HG03066 (cell line): ENCODE results near the gene THOC1.

ENCODE experiments used
- ATAC-seq: cut with Tn5 transposase; IDR thresholded peaks from one replicate; pipeline ENCODE4 v1.9.1; 2021; ENCODE audit warnings: low read depth; ENCODE audit not compliant: unreplicated experiment

THOC1 gene

DNA sequence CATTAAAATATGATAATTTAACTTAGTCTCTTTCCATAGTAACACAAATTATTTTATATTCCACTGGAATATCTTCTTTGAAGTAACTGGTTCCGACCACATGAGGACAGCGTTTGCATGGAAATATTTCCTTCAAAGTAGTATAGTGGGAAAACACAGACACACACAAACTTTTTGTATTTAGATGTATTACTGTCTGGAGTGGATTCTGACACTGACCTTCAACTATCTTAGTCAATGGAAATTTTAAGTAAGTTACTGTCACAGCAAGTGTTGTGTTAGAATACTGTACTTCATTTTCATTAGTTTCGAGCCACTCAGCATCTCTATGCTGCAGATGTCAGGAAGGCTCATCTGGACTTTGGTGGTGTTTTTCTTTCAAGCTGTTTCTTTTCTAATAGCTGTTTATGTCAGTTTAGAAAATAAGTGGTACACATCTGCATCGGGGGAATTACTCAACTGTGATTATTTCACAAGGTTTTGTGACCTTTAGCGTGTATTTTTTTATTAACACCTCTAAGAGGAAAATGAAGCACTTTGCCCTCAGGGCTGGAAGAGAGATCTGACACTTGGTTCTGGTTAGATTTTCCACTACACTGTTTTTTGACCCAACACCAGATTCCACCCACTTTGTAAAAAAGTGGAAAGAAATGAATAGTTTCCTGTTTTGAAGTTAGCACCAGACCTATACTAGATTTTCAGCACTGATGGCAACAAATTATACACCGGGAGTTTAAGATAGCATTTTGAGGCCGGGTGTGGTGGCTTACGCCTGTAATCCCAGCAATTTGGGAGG is 18.9 kb upstream of the THOC1 start:
- no peak for ATAC-seq

DNA sequence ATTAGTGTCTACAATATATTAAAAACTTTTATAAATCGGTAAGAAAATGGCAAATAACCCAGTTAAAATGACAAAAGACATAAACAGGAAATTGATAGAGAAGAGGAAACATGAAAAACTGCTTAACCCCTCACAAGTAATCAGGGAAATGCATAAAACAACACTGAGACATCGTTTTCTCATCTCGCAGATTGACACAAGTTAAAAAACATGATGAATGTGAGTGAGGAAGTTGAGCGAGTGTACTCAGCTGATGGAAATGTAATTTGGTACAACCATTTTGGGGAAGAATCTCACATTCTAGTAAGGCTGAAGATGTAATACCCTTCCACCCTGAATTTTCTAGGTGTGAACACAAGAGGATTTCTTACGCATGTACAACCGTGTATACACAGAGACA is 18.0 kb upstream of the THOC1 start:
- no peak for ATAC-seq

DNA sequence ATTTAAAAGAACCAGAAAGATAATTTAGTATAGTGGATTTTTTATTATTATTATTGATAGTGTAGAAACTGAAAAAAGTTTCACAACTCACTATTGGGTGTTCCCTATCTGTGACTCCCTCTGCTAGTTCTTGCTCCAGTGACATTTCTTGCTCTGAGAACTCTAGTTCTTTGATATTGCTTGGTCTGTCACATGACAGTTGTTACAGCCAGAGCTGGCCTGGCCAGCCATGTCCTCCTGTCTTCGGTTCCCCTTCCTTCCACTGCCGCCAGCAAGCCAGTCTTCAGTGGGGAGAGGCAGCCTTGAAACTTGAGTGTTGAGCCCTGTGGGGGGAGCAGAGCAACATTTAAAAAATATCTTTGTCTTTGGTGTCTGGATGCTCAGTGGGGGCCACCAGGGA is 7.6 kb upstream of the THOC1 start:
- ATAC-seq = no peak

DNA sequence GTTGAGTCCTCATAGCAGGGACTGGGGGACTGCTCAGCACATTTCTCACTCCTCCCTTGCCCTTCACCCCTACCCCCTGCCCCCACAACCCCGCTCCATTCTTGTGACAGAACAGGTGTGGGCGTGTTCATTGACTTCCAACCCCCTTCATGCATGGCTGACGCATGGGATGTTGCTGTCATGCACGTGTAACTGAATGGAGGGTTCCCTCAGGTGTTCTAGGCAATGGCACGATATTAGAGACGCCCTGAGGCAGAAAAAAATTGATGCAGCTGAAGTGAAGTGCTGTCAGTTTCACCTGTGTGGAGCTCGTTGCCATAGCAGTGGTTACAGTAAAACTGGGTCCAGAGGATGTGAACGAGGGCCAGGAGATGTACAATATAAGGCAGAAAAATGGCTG is 6.5 kb upstream of the THOC1 start:
- ATAC-seq = no peak

DNA sequence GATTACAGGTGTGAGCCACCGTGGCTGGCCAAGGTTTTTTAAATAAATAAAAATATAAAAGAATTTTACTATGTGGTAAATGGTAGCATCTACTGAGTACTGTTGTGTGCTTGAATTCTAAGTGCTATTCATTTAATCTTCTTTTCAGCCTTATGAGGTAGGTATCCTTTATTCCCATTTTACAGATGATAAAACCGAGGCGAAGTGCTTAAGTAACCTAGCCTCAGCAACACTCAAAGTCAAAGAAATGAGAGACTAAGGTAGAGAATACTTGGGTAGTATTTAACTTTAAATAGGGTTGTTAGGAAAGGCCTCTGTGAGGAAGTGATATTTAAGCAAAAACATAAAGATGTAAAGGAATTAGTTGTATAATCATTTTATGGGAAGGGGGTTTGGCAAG is 5.7 kb upstream of the THOC1 start:
- no peak for ATAC-seq

DNA sequence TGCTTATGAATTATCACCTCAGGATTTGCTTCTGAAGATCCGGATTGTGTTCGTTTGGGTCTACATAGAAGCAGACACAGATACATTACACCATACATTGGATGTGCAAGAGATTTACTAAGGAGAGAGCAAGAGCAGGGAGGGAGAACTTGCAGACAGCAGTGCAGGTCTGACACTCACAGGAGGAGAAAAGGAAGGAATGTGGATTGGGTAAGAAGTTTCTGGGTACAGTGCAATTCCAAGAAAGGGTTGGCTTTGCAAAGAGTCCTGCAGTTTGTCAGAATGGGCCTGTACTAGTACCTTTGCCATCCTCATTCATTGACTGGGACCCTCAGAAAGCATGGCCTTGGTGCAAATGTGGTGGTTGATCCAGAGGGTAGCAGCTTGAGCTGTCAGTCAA is 4.8 kb upstream of the THOC1 start:
- ATAC-seq = no peak

GRCh38 chr18:269480-270095 is 1.7 kb upstream of the THOC1 start:
- ATAC-seq = no peak

GRCh38 chr18:267380-267687 is 513 bp downstream of the THOC1 start:
- peak; percentile 17 for ATAC-seq

GRCh38 chr18:261398-262073 is 6.3 kb downstream of the THOC1 start:
- ATAC-seq = no peak

DNA sequence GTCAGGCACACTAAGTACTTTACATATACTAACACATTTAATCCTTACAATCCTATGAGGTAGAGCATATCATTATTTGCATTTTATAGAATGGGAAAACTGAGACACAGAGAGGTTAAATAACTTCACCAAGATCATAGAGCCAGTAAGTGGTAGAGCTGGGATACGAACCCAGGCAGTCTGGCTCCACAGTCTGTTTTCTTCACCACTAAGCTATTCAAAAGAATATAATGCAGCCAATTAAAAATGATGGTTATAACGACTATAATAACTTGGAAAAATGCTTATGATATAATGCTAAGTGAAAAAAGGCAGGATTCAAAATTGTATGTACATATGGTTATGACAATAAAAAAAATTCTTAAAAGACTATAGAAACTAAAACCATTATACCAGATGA is 7.3 kb downstream of the THOC1 start:
- ATAC-seq = no peak

DNA sequence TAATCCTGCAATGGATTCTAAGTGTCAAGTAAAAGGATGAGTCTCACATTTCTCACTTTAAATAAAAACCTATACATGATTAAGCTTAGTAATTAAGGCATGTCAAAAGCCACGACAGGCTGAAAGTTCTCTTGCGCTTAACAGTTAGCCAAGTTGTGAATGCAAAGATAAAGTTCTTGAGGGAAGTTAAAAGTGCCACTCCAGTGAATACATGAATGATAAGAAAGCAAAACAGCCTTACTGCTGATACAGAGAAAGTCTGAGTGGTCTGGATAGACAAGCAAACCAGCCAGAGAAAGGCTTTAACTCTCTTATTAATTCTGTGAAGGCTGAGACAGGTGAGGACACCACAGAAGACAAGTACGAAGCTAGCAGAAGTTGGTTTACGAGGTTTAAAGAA is 12.7 kb downstream of the THOC1 start:
- no peak for ATAC-seq

- no peak for ATAC-seq
Measured at GRCh38 chr18:253121-253520, 14.7 kb downstream of the THOC1 start.

GRCh38 chr18:251572-251971 is 16.3 kb downstream of the THOC1 start:
- no peak for ATAC-seq

DNA sequence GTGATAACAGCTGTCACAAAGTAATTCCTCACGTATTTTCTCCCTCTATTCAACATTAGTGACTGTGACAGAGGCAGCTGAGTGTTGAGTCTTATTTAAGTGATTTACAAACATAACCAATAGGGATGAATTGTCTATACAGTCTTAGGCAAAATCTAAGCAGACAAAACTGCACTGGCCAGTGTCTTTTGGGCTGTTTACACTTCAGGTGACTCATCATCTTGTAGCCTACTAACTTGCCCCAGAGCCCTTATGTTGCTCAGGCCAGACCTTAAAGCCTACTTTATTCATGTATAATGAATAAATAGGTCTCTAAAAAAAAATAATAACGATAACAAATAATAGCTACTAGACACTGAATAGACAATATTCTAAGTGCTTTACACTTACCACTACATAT is 17.2 kb downstream of the THOC1 start:
- no peak for ATAC-seq

DNA sequence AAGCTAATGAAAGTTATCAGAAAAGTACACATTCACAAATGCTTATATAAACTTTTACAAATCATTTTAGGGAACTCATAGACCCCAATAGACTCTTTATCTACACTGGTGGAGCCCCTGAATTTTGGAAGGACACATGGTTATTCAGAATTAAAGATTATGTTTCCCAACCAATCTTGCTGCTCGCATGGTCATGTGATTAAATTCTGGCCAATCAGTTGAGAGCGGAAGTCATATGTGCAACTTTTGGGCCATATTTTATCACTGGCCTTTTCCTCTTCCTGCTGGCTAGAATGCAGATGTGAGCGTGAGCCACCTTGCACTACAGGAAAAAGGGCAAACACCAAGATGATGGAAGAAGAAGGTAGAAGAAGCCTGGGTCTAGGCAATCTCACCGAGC is 19.8 kb downstream of the THOC1 start:
- no peak for ATAC-seq

DNA sequence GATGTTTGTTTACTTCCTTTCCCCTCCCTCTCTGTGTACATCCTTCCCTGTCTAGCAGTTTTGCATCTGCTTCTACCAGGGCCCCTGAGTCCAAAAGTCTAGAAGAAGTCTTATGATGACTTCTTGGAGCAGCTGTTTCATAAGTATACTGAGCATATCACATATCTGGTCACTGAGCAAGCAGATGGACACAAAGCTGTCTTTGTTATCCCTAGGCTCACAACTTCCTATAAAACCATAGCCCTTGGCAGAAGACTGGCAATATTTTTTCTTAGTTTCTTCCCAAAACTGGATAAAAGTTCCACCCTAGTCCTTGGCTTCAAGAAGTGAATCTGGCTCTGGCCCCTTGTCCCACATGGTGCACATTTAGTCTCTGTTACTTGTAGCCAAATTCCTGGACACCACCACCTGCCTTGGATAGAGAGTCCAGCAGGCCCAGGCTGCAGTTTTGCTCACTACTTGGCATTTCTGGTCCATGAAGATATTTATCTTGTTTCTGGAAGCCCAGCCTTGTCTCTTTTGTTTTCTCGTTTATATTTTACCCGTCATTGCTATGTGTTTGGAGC is 22.5 kb downstream of the THOC1 start:
- no peak for ATAC-seq

- ATAC-seq = no peak
Measured at GRCh38 chr18:240175-240574, 27.7 kb downstream of the THOC1 start.

DNA sequence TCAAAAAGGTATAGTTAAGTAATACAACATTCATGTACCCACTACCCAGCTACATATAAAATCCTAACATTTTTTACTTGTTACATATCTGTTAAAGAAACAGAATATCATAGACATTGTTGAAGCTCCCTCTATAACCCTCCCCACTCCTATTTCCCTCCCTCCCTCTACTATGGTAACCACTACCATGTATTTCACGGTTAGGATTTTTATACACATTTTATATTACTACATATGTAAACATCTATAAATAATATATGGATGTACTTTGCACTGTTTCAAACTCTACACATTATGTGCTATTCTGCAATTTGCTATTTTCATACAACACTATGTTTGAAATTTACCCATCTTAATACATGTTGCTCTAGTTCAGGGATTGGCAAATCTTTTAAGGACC is 36.3 kb downstream of the THOC1 start:
- no peak for ATAC-seq

- no peak for ATAC-seq
Measured at GRCh38 chr18:228586-228985, 39.3 kb downstream of the THOC1 start.

DNA sequence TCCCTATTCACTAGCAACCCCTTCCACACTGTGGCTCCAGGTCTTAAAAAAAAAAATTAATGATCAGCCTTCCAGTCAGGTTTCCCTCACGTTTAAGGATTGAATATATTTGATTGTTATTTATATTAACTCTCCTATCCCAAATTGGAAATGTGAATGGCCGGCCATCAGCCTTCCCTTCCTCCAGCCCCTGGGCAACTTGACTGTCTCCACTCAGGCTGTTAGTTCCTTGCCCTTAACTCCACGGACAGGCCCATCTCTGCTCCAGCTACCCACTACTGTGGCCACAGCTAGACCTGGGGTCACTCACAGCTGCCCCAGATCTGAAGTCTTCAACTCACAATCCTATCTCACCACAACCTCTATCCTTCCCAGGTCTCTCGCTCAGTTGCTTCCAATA is 39.9 kb downstream of the THOC1 start:
- no peak for ATAC-seq

- ATAC-seq = no peak
Measured at GRCh38 chr18:227374-227773, 40.5 kb downstream of the THOC1 start.

GRCh38 chr18:225745-226144 is 42.1 kb downstream of the THOC1 start:
- no peak for ATAC-seq
